ENCODE results near the gene DNAH8.

DNAH8 gene

DNA sequence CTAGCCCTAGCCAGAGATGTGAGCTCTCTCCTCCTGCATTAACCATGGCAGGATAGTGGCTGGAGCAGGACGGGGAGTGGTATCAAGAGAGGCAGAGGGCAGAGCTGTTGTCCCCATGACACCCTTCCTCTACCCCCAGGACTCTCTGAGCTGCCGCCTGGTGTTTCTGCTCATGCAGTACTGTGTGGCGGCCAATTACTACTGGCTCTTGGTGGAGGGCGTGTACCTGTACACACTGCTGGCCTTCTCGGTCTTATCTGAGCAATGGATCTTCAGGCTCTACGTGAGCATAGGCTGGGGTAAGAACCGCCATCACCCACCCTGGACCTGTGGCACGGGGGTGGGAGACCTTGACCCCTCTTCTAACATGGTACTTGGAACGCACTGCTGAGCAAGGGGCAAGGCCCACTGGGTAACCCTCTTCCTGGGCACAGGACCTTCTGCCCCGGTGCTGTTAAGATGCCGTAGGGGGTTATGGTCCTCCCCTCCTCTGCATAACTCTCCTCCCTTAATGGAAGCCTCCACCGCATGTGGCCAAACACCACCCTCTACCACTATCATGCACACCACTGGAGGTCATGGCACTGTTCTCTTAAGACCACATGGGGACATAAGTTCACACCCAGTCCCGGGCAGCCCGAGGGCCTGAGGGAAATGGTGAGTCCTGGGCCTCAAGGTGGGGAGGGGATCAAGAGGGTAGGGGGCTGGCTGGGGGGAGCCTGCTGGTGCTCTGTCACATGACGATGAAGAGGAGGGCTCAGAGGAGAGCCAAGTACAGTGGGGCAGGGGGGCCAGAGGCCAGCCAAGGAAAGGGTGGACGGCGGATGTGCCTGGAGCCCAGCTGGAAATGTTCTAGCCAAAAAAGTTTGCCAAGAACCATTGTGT is 358.6 kb downstream of the DNAH8 start:
- DNase-seq (ENCODE audit: low spot score), result no peak

DNA sequence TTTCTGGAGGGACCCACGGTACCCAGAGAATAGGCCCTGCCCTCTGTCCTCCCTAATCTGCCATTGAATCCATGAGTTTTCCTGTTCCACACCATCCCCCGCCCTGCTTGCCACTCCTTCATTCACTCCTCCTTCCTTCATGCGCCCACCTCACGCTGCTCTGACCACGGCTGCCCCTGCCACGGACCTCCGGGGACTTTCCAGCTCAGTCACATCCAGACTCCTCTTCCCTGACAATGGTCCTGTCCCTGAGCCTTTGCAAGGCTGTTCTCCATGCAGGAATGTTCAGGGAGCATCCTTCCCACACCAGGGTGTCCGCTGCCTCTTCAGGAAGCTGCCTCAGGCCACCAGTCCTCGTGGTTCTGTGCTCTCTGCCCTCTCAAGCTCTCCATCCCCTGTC is 359.4 kb downstream of the DNAH8 start:
- no peak for DNase-seq (ENCODE audit: low spot score)

DNA sequence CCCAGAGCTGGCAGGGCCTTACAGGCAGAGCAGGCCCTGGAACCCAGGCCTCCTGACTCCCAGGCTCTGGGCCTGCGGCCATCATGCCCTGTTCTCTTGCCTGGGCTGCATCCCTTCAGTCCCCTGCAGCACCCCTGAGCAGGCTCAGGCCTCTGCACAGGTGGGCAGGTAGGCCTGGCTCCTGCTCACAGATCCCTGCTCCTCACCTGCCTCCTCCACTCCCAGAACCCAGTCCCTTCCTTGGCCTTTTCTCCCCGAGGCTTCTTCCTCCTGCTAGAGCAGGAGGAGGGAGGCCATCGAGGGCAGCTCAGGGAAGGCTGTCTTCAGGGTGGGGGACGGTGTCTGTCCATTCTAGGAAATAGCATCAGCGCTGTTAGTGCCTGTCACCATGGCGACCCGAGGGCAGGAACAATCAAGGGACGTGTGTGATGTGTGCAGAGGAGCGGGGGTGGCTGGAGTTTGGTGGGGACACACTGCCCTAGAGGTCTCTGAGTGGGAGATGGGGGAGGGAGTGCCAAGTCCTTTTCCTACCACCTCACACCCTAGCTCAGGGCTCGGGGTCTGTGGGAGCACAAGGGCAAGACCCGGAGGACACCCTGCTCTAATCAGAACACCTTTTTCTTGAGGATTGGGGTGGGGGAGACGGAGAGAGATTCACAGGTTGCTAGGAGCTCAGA is 360.0 kb downstream of the DNAH8 start:
- DNase-seq (ENCODE audit: low spot score), result no peak

DNA sequence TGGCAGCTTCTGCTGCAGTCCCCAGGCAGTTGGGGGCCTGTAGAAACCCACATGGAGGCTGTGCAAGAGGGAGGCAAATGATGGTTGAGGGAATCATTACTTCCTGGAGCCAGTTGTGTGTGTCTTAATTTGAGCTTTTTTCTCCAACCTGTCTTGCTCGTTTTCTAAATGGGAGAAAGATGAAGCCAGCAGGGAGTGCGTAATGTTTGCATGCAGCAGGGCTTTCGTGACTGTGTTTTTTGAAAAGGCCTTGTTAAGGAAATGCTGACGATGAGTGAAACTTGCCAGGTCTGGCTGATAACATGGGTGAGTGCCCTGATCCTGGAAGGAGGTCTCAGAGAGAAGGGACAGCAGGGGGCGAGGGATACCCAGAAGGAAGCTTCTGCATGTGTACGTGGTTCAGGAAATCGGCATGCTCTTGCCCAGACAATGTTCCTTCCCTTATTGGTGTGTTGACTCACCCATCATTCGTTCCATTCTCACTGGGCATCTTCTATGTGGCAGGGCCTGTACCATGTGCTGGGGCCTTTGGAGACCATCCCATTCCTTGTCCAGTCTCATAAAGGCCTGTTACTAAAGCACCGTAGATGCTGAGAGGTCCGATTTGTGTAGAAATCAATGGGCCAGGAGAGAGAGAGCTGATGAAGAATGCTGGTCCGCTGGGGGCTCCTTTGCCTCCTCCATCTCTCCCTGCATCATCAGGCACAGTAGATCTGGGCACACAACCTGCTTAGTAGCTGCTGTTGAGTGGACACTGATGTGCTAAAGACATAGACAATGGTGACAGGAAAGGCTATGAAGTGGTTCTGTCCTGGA is 360.9 kb downstream of the DNAH8 start:
- DNase-seq (ENCODE audit: low spot score), result no peak

DNA sequence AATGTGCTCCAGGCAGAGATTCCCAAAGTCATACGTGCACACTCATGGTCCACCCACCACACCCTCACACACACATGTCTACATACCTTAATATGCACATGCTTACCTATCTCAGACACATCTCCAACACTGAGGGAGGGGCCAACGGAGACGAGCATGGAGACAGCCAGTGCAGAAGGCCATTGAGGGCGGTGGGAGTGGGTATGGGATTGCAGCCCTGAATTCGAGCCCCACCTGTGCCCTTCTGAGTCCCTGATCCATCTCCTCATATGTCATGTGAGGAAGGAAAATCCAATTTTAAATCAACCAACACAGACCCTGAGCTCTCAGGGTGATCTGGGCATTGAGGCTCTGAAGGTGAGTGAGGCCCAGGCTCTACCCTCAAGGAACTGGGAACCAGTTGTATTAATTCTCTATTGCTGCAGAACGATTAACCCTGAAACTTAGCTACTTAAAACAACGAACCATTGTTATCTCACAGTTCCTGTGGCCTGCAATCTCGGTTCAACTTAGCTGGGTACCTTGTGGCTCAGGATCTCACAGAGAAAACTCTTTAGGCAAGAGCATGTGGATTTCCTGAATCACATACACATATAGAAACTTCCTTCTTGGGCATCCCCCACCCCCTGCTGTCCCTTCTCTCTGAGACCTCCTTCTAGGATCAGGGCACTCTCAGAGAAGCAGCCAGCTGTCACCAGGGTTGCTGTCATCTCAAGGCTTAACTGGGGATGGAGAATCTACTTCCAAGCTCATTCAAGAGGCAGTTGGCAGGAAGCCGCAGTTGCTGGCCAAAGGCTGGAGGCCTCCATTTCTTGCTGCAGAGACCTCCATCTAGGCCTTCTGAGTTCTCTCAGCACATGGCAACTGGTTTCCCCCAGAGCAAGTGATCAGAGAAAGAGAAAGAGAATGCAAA is 361.8 kb downstream of the DNAH8 start:
- no peak for DNase-seq (ENCODE audit: low spot score)

DNA sequence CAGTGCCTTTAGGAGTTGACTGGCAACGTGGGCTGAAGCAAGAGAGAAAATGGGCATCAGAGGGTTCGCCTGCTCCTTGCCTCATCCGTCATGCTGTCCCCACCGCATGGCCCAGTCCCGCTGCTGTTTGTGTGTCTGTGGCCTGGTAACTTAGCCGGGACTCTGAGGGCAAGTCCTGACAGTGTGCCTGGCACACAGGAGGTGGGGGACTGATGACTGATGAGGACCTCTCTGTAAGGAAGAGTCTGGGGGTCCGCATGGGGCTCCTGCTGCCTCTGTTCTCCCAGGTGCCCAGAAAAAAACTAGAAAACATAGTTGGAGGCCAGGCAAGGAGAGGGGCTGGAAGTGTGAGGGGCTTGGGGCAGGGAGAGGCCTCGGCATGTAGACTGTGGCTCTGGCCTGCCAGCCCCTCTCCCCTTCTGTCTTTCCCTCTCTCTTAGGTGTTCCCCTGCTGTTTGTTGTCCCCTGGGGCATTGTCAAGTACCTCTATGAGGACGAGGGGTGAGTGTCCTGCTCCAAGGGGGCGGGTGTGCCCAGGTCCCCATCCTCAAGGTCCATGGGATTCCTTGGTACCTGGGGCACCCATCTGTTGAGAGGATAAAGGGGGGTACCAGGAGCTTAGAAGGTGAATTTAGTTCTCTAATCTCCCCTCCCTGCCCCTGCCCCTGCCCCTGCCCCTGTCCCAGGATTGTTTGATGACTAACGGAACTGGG is 362.9 kb downstream of the DNAH8 start:
- DNase-seq (ENCODE audit: low spot score), result no peak

DNA sequence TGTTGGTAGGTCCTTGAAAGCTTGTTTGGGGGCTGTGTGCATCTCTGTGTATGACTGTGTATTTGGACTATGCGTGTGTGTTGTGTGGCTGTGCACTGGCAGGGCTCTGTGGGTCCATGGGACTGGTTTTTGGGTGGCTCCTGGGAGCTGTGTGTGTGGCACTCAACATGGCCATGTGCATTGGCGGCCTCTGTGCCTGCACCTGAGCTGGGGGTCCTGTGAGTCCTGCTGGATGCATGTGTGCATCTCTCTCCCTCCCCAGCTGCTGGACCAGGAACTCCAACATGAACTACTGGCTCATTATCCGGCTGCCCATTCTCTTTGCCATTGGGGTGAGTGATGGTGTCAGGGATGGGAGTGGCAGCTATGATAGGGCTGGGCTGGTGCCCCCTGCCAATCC is 363.6 kb downstream of the DNAH8 start:
- no peak for DNase-seq (ENCODE audit: low spot score)

DNA sequence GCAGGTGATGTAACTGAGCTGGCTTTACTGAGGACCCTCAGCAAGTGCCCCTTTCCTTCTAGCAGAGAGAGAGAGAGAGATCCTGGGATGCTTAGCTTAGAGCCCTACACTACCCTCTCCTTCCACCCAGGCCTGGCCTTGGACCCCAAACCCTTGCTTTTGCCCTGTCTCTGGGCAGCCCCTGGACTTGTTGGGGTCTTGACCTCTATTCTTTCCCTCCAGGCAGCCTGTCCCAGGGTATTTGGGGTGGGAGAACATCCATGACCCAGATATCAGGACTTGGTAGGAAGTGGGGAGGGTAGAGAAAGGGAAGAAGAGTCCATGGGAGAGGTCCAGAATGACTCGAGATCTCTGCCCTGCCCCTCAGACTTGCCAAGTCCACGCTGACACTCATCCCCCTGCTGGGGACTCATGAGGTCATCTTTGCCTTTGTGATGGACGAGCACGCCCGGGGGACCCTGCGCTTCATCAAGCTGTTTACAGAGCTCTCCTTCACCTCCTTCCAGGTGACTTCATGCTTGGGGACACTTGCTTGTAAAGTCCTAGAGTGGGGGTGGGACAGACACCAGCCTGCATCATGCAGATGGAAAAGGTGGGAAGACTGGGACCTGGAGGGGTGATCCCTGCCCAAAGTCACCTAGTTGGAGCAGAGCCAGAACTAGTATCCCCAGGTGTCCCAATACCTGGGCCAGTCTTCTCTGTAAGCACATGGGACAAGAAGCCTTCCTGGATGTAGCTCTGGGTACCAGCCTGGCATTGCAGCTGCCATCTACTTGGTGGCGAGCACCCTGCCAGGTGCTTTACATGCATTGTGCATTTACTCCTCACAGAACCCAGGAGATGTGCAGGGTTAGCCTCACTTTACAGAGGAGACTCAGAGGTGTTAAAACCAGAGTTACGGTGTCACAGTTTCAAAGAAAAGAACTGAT is 364.4 kb downstream of the DNAH8 start:
- no peak for DNase-seq (ENCODE audit: low spot score)

All from globus pallidus (tissue), 1 donor.